Peyer's patch (tissue), 4 donors: ENCODE results near the gene SLC16A2. TPM values are rescaled to one million over a fixed set of nuclear protein-coding genes. Genes with fewer than 3 reads are reported as not detected.

Experiments
- DNase-seq, 3 donors: peaks; one replicate each; pipeline ENCODE4 v3.0.0-alpha.2; 2017 to 2019
- H3K27ac ChIP-seq, 4 donors: fragments of 200-600 bp; sonication (generic); one replicate each; pipeline ENCODE4 v1.5.1; 2016 to 2019
- H3K27me3 ChIP-seq, 2 donors: fragments of 200-600 bp; sonication (generic); one replicate each; pipeline ENCODE4 v1.5.1; 2019
- H3K36me3 ChIP-seq, 3 donors: fragments of 200-600 bp; sonication (generic); one replicate each; pipeline ENCODE4 v1.5.1; 2016 to 2019
- H3K4me1 ChIP-seq, 4 donors: fragments of 200-600 bp; sonication (generic); one replicate each; pipeline ENCODE4 v1.5.1; 2016 to 2019
- H3K4me3 ChIP-seq, 4 donors: fragments of 200-600 bp; sonication (generic); 1 replicate in 3 of 4; 2 replicates in 1 of 4; pipeline ENCODE4 v1.5.1; 2016 to 2019; ENCODE audit warnings: mild to moderate bottlenecking in 1 of 4
- H3K9me3 ChIP-seq, 4 donors: fragments of 200-600 bp; sonication (generic); one replicate each; pipeline ENCODE4 v1.5.1; 2016 to 2019; ENCODE audit warnings: mild to moderate bottlenecking in 1 of 4
- CTCF ChIP-seq, 6 experiments: fragments of 450-650 bp in 4 of 6; fragments of 200-600 bp in 2 of 6; sonication (generic) in 1 of 6; IDR thresholded peaks; one replicate each; pipeline ENCODE4 v1.5.1; 2017 to 2019; ENCODE audit warnings: antibody characterized with exemption in 6 of 6, mild to moderate bottlenecking in 3 of 6, moderate library complexity in 1 of 6
- POLR2A ChIP-seq, 2 donors: fragments of 450-650 bp; IDR thresholded peaks; one replicate each; pipeline ENCODE4 v1.5.1; 2017; ENCODE audit warnings: antibody characterized with exemption in 2 of 2, mild to moderate bottlenecking in 2 of 2, moderate library complexity in 2 of 2
- total RNA-seq, 4 donors: library from RNA; depleted of rRNA; stranded (reverse); fragments of >200 nt; gene quantifications; one replicate each; pipeline ENCODE4 v1.1.0, GENCODE V29; 2016

Gene SLC16A2
- total RNA-seq, 4 donors from 2014 or later, result 0.18 to 2.5 (median 1.8) TPM

GRCh38 chrX:74420196-74421035 lies 877 bp upstream of the SLC16A2 start:
- Histone ChIP-seq H3K27me3 (no peaks in the 10 kb centered on the region), H3K27ac (peak overlapping the region; percentile 55 to 85 (median 69)), H3K4me1 (peaks cover 0 to 14% (median 0%) of the 10 kb centered on the region in 4 donors), H3K9me3 (no peaks in the 10 kb centered on the region), H3K4me3 (peak overlapping the region; percentile 30 to 59 (median 46)), H3K36me3 (no peaks in the 10 kb centered on the region)
- TF ChIP-seq POLR2A (IDR thresholded peaks at IDR 0.05), result no peak
- DNase-seq, result peak in 2 of 3 donors; percentile 60 to 62

DNA sequence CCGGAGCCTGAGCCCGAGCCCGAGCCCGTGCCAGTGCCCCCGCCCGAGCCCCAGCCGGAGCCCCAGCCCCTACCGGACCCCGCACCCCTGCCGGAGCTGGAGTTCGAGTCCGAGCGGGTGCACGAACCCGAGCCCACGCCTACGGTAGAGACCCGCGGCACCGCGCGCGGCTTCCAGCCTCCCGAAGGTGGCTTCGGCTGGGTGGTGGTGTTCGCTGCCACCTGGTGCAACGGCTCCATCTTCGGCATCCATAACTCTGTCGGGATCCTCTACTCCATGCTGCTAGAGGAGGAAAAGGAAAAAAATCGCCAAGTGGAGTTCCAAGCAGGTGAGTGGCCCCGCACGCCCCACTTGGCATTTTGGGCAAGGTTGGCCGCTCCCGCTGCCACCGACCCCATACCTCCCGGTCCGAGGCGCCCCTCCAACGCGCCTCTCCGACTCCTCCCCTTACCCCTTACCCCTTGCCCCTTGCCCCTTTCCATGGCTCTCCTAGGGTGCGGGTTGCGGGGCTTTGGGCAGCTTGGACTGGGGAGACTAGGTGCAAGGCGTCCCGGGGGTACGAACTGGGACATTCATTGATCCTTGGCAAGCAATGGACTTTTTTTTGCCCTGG lies 553 bp downstream of the SLC16A2 start:
- no peaks in the 10 kb centered on the region for H3K27me3 ChIP-seq
- DNase-seq, result no peak
- no peaks in the 10 kb centered on the region for H3K36me3 ChIP-seq
- no peaks in the 10 kb centered on the region for H3K9me3 ChIP-seq
- TF ChIP-seq CTCF (IDR thresholded peaks at IDR 0.05) (no peak), POLR2A (IDR thresholded peaks at IDR 0.05) (no peak)
- H3K4me3 ChIP-seq, result peak overlapping the region; percentile 30 to 59 (median 46)
- H3K4me1 ChIP-seq, result peaks cover 0 to 14% (median 0%) of the 10 kb centered on the region in 4 donors
- peak overlapping the region in 3 of 4 donors; percentile 46 to 85 (median 76) for H3K27ac ChIP-seq

DNA sequence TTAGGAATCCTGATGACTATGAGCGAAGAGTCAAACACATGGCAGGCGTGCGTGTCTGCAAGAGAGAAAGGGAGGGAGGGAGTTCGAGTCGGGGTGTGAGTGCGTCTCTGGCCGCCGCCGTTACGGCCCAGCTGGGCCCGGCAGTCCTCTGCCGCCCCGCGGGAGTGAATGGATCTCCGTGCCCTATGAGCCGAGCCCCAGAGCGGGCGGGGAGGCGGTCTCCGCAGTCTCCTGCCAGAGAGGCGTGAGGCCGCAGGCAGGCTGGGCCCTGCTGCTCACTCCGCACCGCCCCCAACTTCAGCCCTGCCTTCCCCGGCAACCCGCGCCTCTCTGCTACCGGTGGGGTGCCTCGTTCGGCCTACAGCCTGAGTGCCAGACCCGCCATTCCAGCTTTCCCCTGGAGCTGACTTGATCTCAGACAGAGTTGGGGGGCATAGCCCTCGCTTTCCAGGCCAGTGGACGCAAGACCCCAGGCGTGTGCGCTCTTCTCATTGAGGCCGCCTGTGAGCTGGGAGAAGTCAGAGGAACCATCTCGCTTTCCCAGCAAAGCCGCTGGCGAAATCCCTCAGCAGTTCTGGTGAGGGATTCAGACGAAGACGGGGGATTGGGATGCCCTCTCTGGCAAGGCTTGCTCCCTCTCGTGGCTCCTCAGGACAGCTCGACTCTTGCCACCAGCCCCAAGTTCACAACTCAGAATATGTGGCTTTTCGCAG lies 1.4 kb downstream of the SLC16A2 start:
- Histone ChIP-seq H3K9me3 (no peaks in the 10 kb centered on the region), H3K27ac (peak overlapping the region in 3 of 4 donors; percentile 25 to 85 (median 39)), H3K36me3 (no peaks in the 10 kb centered on the region), H3K4me1 (peaks cover 0 to 14% (median 0%) of the 10 kb centered on the region in 4 donors), H3K27me3 (no peaks in the 10 kb centered on the region), H3K4me3 (peak overlapping the region; percentile 30 to 59 (median 46))
- no peak for TF ChIP-seq CTCF (IDR thresholded peaks at IDR 0.05)
- peak in 2 of 3 donors; percentile 49 to 52 for DNase-seq

DNA sequence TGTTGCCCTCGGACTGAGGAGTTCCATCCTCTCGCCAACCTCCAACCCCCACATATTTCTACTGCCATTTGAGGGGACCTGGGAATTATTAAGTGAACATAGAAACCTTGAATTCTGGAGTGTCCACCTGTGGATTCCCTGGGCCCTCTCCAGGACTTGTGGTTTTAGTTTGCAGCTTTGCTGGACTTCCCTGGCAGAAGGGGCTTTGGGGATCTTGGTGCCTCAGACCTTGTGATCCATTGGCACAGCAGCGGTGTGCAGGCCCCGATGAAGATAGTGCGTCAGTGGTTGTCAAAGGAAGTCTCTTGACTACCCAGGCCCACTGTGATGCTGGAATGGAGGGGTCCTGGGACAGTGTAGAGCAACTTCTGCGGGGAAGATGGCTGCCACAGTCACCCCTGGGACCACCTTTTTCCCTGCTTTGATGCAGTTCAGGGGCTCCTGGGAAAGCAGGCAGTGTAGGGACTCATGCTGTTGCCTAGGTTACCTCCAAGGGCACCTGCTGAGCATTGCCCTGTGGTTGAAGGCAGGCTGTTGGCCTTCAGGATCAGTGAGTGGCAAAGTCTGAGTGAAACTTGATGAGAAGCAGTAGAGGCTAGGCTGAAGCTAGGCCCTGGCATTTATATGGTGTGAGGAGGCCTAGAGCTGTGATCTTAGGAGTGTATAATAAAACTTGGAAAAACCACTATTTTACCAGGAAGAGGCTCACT lies 2.2 kb downstream of the SLC16A2 start:
- Histone ChIP-seq H3K27ac (peak overlapping the region in 2 of 4 donors; percentile 25 to 85), H3K4me3 (peak overlapping the region in 1 of 4 donors; percentile 52), H3K36me3 (no peaks in the 10 kb centered on the region), H3K9me3 (no peaks in the 10 kb centered on the region), H3K27me3 (no peaks in the 10 kb centered on the region), H3K4me1 (peaks cover 0 to 14% (median 0%) of the 10 kb centered on the region in 4 donors)
- TF ChIP-seq CTCF (IDR thresholded peaks at IDR 0.05) (no peak), POLR2A (IDR thresholded peaks at IDR 0.05) (no peak)
- DNase-seq, result no peak

- H3K4me1 ChIP-seq, result peaks cover 0 to 7% (median 0%) of the 10 kb centered on the region in 4 donors
- TF ChIP-seq POLR2A (IDR thresholded peaks at IDR 0.05) (no peak), CTCF (IDR thresholded peaks at IDR 0.05) (no peak)
- no peak for DNase-seq
- H3K27me3 ChIP-seq, result no peaks in the 10 kb centered on the region
- H3K9me3 ChIP-seq, result no peaks in the 10 kb centered on the region
- no peak overlapping the region for H3K27ac ChIP-seq
- H3K36me3 ChIP-seq, result no peaks in the 10 kb centered on the region
- H3K4me3 ChIP-seq, result no peak overlapping the region
Observed at GRCh38 chrX:74426071-74426470, 4.8 kb downstream of the SLC16A2 start.
